Measurements from ENCODE around the gene ANTXRL.
"Not testable (repeated sequence)": the region's sequence is repeated elsewhere in the genome, so short reads cannot be mapped to it uniquely, and the experiment has no call there.

Gene ANTXRL

DNA sequence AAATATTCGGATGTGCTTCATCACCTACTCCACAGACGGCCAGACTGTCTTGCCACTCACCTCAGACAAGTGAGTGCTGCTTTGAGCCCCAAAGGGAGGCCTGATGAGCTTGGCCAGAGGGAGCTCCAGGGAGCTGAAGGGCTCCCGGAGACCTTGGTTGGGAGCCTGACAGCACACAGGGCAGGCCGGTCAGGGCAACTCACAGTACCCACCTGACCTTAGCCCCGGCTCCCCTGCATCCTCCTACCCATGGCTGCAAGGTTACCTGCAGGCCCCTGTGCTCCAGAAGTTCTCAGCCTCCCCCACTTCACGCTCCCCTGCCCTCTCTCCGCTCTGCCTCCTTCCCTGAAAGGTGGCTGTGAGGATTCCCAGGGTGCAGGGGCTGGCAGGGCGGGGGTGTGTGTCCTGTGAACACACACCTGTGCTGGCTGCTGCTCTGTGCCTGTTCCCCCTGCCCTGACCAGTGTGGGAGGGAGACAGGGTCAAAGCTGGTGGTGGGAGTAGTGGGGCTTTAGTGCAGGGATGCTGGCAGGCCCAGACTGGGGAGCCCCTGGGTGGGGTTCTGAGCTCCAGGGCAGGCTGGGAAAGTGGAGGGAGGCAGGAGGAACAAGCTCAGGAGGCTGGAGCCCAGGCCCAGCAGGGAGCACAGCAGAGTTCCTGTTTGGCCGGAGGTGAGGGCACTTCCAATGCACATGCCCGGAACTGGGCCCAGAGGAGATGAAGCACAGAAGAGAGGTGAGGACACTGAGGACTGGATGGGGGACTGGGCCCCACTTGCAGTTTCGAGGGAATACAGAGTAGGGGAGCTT lies 7.2 kb downstream of the ANTXRL start:
- H3K4me3 Mint-ChIP-seq, result no peak overlapping the region
- DNase-seq (no peak), ATAC-seq (no peak)
- no peaks in the 10 kb centered on the region for H3K36me3 Mint-ChIP-seq (ENCODE audit: low read depth)
- peaks cover 14% of the 10 kb centered on the region for H3K4me1 Mint-ChIP-seq
- no peak overlapping the region for H3K27ac Mint-ChIP-seq
- H3K27me3 Mint-ChIP-seq, result no peaks in the 10 kb centered on the region
- H3K9me3 Mint-ChIP-seq, result no peaks in the 10 kb centered on the region

DNA sequence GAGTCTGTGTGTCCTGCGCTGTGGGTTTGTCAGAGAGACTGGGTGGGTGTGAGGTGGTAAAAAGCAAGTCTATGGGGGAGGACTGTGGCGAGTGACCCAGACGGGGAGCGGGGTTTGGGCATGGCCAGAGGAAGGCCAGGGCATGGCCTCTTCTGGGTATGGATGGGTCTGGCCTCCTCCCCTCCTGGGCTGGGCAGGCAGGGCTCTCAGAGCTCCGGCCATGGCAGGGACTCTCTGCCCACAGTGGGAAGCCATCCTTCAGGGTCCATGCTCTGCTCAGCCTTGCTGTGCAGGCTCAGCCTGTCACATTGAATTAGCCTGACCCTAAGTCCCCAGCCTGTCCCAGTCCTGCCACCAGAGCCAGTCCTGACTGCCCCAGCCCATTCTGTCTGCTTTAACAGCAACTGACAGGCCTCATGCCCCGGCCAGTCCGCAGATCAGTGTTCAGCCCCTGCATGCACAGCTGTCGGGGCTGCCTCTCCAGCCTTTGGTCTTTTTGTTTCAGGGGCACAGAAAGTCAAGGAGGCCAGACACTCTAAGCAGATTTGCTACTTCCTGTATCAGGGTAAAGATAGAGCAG lies 7.9 kb downstream of the ANTXRL start:
- H3K36me3 Mint-ChIP-seq (ENCODE audit: low read depth), result no peaks in the 10 kb centered on the region
- H3K27ac Mint-ChIP-seq, result no peak overlapping the region
- H3K9me3 Mint-ChIP-seq, result no peaks in the 10 kb centered on the region
- ATAC-seq, result peak; percentile 2
- H3K27me3 Mint-ChIP-seq, result no peaks in the 10 kb centered on the region
- DNase-seq, result no peak
- H3K4me3 Mint-ChIP-seq, result no peak overlapping the region
- H3K4me1 Mint-ChIP-seq, result peaks cover 21% of the 10 kb centered on the region

DNA sequence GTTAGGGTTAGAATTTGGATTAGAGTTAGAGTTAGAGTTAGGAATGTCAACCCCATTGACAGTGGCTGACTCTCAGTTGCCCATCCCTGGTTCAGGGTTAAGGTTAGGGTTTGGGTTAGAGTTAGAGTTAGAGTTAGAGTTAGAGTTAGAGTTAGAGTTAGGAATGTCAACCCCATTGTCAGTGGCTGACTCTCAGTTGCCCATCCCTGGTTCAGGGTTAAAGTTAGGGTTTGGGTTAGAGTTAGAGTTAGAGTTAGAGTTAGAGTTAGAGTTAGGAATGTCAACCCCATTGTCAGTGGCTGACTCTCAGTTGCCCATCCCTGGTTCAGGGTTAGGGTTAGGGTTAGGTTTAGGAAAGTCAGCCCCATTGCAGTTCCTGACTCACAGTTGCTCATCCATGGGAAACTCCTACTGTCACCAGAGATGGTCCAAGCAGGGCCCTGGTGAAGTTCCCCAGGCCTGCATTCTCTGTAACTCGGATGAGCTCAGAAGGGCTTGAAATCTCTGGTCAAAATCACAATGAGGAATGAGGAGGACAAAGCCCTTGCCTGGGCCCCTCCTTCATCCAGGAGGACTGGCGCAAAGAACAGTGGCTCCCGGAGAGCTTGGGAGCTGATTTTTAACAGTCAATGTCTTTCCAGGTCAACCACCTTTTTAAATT lies 8.7 kb downstream of the ANTXRL start:
- not testable (repeated sequence) for H3K27ac Mint-ChIP-seq, H3K9me3 Mint-ChIP-seq

DNA sequence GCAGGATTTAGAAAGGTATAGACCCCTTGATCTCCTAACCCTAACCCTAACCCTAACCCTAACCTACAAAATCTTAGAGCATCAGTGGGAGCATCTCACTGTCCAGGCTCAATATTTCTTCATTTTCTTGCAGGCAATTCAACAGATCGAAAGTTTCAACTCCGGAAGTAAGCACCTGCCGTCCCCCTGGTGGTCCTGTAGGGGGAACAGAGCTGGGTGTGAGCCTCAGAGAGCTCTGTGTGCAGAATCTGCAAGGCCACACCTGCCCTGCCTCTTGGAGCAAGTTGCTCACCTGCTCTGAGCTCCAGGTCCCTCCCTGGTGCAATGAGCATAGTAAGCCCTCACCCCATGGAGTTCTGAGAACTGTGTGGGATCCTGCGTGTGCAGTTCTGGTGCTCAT lies 9.3 kb downstream of the ANTXRL start:
- not testable (repeated sequence) for H3K4me3 Mint-ChIP-seq; DNase-seq; H3K9me3 Mint-ChIP-seq; H3K36me3 Mint-ChIP-seq (ENCODE audit: low read depth); H3K27me3 Mint-ChIP-seq; ATAC-seq; H3K27ac Mint-ChIP-seq
- H3K4me1 Mint-ChIP-seq, result peaks cover 27% of the 10 kb centered on the region

More for the DNA sequence above, 8.7 kb downstream of the ANTXRL start:
- peaks cover 24% of the 10 kb centered on the region for H3K4me1 Mint-ChIP-seq
- H3K4me3 Mint-ChIP-seq; H3K36me3 Mint-ChIP-seq (ENCODE audit: low read depth); DNase-seq; H3K27me3 Mint-ChIP-seq; ATAC-seq: not testable (repeated sequence)

DNA sequence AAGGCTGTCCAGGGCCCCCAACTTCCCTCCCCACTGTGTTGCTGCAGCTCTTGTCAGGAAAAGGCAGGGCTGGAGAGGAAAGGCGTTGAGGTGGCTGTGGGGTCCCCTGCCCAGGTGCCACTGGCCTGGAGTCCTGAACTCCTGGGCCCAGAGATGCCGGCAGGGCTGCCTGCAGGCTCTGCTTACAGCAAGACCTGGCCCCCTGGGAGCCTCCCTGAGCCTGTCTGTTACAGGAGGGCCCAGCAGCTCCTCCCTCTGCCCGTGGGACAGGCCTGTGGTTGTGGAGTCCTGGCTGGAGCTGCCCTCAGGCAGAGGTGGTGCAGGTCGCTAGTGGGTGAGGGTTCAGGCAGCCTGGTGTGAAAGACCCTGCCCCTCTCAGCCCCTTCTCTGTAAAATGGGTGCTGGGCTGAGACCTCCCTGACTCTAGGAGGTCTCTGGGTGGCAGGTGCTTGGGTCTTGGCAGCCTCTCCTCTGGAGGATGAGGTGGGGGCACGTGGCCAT lies 9.9 kb downstream of the ANTXRL start:
- Mint-ChIP-seq H3K36me3 (ENCODE audit: low read depth) (no peaks in the 10 kb centered on the region), H3K4me3 (no peak overlapping the region), H3K27me3 (no peaks in the 10 kb centered on the region), H3K9me3 (no peaks in the 10 kb centered on the region), H3K27ac (no peak overlapping the region), H3K4me1 (peaks cover 27% of the 10 kb centered on the region)
- ATAC-seq (no peak), DNase-seq (no peak)

DNA sequence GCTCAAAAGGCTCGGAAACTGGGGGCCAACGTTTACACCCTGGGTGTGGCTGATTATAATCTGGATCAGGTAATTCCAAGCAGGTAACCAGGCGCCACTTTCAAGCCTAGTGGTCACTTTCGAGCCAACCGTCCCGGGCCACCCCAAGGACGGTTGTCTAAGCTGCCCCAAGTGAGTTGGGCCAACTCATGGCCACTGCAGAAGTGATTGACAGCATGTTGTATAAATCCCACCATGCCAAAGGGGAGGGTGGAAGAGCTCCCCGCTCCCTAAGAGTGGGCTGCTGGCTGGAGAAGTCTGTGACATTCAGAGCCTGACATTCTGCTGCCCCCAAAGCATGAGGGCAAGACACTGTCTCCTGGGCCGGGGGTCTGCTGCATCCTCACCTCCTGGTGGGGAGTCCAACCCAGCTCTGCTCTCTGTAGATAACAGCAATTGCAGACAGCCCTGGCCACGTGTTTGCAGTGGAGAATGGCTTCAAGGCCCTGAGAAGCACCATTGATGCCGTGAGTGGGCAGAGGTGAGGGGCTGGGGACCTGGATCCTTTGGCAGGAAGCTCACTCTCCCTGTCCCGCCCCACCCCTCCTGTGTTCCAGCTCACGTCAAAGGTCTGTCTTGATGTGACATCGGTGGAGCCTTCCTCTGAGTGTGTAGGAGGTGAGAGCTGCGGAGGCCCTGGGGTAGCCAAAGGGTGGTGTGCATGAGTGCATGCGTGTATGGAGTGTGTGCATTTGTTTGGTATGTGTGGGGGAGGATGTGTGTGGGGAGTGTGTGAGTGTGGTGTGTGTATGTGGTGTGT lies 10.8 kb downstream of the ANTXRL start:
- Mint-ChIP-seq H3K36me3 (ENCODE audit: low read depth) (no peaks in the 10 kb centered on the region), H3K27ac (no peak overlapping the region), H3K27me3 (no peaks in the 10 kb centered on the region), H3K4me3 (no peak overlapping the region), H3K9me3 (no peaks in the 10 kb centered on the region), H3K4me1 (peaks cover 27% of the 10 kb centered on the region)
- ATAC-seq (peak; percentile 63), DNase-seq (peak; percentile 31)

DNA sequence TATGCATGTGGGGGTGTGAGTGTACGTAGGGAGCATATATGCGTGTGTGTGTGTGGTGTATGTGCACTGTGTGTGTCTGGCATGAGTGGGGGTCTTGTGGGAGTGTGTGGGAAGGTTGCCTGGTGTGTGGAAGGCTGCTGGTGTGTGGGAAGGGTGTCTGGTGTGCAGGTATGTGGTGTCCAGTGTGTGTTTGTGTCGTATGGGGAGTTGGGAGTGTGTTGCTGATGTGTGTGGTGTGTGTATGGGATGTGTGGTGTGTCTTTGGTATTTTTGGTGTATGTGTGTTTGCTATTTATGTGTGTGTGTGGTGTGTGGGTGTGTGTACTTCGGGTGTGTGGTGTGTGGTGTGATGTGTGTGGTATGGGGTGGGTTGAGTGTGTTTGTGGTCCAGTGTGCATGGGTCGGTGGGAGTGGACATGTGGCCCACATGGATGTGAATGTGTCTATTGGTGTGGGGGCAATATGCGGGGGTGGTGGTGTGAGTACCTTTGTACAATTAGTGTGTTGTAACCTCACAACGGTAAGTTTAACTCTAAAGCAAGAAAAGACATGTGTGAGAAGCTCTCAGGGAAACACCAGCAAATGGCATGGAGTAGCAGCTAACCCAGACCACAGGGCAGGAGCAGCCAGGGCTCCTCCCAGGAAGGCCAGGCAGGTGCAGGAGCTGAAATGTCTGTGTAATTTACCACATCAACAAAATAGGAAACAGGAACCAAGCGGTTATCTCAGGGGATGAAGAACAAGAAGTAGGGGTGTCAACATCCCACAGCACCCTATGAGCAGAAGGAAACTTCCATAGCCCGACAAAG lies 11.9 kb downstream of the ANTXRL start:
- ATAC-seq (no peak), DNase-seq (no peak)
- Mint-ChIP-seq H3K4me3 (no peak overlapping the region), H3K27ac (peak overlapping the region; percentile 26), H3K9me3 (no peaks in the 10 kb centered on the region), H3K27me3 (no peaks in the 10 kb centered on the region), H3K4me1 (peaks cover 27% of the 10 kb centered on the region), H3K36me3 (ENCODE audit: low read depth) (no peaks in the 10 kb centered on the region)

DNA sequence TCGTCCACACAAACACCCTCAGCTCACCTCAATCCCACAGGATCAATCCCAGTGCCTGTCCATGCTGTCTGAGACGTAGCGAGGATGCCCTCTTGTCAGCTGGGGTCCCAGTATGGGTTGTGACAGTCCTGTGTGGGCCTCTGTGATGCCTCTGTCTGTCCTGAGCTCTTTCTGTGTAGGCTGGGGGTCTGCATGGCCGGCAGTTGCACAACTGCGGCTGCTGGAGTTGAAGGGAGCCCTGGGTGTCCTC lies 12.4 kb downstream of the ANTXRL start:
- H3K4me3 Mint-ChIP-seq, result no peak overlapping the region
- H3K9me3 Mint-ChIP-seq, result no peaks in the 10 kb centered on the region
- H3K27me3 Mint-ChIP-seq, result no peaks in the 10 kb centered on the region
- H3K4me1 Mint-ChIP-seq, result peaks cover 27% of the 10 kb centered on the region
- no peaks in the 10 kb centered on the region for H3K36me3 Mint-ChIP-seq (ENCODE audit: low read depth)
- no peak for ATAC-seq
- no peak overlapping the region for H3K27ac Mint-ChIP-seq
- DNase-seq, result no peak

DNA sequence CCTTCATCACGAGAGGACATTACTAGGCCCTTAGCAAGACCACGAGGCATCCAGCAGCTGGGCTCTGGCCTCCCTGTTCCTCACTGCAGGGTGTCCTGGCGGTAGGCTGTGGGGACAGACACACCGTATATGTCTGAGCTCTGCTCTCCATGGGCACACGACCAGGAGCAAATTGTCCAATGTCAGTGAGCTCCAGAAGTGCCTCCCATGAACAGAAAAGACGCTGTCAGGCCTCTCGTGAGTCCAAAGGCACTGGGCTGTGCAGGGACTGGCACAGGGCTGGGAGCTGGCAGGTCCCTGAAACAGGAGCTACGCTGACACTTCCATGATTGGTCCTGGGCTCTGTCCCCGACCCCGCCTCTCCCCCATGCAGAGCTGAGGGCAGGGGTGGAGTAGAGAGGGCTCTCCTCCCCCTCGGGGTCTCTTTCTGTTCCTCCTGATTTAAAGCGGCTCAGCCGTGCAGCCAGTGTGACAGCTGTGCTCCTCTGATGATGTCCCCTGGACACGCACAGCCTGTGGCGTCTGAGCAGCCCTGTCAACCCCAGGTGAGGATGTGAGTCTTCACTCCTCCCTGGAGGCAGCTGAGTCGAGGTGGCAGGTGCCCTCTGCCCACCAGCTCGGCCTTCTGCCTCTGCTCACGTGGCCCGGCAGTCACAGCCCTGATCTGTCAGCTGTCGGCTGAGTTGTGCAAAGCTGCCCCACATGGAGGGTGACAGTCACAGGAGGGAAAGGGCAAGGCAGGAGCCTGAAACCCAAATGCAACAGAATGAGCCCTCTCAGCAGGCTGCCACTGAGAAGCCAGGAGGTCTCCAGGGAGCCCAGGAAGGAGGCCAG lies 13.0 kb downstream of the ANTXRL start:
- Mint-ChIP-seq H3K4me3 (no peak overlapping the region), H3K27me3 (no peaks in the 10 kb centered on the region), H3K9me3 (no peaks in the 10 kb centered on the region), H3K36me3 (ENCODE audit: low read depth) (no peaks in the 10 kb centered on the region), H3K4me1 (peaks cover 27% of the 10 kb centered on the region), H3K27ac (no peak overlapping the region)
- DNase-seq, result no peak
- no peak for ATAC-seq

DNA sequence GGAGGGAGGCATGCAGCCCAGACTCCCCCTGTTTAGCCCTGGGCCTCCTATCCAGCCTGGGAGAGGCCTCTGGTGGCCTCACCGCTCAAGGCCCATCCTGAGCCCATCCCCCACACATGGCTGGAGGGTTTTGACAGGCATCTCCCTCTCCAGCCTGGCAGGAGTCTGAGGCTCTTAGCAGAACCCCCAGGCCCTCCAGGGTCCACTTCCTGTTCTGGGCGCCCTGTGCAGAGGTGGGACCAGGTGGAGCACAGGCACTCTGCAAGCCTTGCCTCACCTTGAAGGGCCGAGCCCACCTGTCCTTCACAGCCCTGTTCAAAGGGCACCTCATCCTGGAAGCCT lies 13.5 kb downstream of the ANTXRL start:
- not testable (repeated sequence) for H3K36me3 Mint-ChIP-seq (ENCODE audit: low read depth); ATAC-seq; H3K9me3 Mint-ChIP-seq; H3K4me3 Mint-ChIP-seq; H3K27me3 Mint-ChIP-seq; H3K27ac Mint-ChIP-seq; DNase-seq
- H3K4me1 Mint-ChIP-seq, result peaks cover 27% of the 10 kb centered on the region

DNA sequence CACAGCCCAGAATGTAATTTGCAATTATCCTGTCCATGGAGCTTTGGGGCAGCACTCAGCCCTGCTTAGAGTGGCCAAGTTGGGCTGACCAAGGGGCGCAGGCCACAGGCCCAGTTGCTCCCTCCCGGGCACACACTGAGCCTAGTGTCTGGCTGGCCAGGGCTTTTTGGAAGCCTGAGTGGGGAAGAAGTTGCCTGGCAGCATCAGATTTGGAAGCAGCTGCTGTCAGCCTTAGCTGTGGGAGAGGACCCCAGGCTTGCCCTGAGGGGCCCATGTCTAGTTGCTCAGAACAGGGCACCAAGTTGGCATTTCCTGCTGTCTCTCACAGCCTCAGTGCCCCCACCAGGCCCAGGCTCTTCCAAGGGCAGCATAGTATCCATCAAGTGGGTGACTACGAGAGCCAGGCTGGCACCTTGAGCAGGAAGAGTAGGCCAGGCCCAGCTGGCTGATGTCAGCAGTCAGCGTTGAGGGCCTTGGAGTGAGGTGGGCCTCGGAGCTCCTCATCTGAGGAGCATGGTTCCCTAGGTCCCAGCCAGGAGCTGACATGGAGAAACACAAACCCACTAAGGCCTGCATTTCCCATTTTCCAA lies 14.4 kb downstream of the ANTXRL start:
- no peak overlapping the region for H3K27ac Mint-ChIP-seq
- H3K27me3 Mint-ChIP-seq, result no peaks in the 10 kb centered on the region
- no peak for ATAC-seq
- H3K9me3 Mint-ChIP-seq, result no peaks in the 10 kb centered on the region
- no peaks in the 10 kb centered on the region for H3K36me3 Mint-ChIP-seq (ENCODE audit: low read depth)
- H3K4me1 Mint-ChIP-seq, result peaks cover 27% of the 10 kb centered on the region
- DNase-seq, result no peak
- no peak overlapping the region for H3K4me3 Mint-ChIP-seq

DNA sequence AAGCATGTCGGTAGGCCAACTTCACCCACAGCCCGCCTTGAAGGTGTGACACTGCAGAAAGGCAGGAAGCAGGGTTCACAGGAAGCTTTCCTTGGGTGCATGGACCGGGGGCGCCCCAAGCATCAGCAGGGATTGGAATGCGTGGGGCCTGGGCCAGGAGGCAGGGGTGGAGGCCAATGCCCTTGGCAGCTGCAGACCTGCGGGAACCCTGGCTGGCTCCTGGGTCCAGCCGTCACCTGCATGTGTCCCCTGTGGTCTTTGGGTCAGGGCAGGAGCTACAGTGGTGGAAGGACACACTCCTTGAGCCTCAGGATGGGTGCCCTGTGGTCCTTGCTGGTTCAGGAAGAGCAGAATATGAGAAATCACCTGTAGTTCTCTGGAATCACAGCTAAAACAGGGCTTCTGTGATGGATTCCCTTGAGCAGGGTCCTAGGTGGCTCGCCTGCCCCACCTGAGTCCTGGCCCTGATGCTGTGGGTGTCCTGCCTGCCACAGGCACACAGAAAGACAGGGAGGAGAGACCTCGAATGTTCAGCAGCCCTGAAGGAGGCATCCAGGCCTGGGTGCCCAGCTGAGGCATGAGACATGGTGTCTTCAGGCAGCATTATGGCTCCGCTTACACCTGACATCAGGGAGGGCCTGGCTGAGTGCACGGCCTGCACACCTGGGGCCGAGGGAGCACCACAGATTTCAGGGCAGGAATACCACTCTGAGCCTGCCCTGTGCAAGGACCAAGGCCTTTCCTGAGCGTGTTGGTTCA lies 15.1 kb downstream of the ANTXRL start:
- Mint-ChIP-seq H3K9me3 (no peaks in the 10 kb centered on the region), H3K27ac (no peak overlapping the region), H3K4me1 (peaks cover 27% of the 10 kb centered on the region), H3K4me3 (no peak overlapping the region), H3K36me3 (ENCODE audit: low read depth) (no peaks in the 10 kb centered on the region), H3K27me3 (no peaks in the 10 kb centered on the region)
- no peak for DNase-seq
- no peak for ATAC-seq

Measured in activated naive CD8-positive, alpha-beta T cell treated with anti-CD3 and anti-CD28 coated beads, Interleukin-2, amount 50 U/mL, for 24 hours (primary cell).